Measurements from ENCODE around the gene FLOT2.
A peak's percentile ranks its signal among the peaks of the same experiment; 100 is the strongest.
"Not testable (repeated sequence)": the region's sequence is repeated elsewhere in the genome, so short reads cannot be mapped to it uniquely, and the experiment has no call there.

FLOT2 gene

GRCh38 chr17:28916302-28916934, 18.9 kb upstream of the FLOT2 start:
- peak in 1 of 2 experiments; percentile 19 for DNase-seq

DNA sequence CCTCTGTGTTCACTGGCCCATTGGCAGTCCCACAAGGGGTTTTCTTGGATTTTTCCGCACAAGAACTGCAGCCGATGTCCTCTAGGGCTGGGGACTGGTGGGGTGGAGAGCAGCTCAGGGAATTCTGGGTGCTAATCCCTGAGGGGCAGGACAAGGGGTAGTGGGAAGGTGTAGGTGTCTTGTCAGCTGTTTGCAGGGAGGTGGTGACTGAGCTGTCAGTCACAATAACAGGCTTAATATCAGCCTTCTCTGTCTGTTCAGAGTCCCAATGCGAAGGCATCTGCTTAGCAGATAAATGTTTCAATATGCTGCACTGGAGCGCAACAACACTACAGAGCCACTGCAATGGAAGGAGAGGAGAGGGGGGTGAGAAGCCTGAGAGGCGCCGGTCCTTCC, 15.4 kb upstream of the FLOT2 start:
- DNase-seq, result no peak

- no peak for DNase-seq
Observed at GRCh38 chr17:28912281-28912937, 14.9 kb upstream of the FLOT2 start.

GRCh38 chr17:28911411-28912045, 14.0 kb upstream of the FLOT2 start:
- DNase-seq, result no peak

DNA sequence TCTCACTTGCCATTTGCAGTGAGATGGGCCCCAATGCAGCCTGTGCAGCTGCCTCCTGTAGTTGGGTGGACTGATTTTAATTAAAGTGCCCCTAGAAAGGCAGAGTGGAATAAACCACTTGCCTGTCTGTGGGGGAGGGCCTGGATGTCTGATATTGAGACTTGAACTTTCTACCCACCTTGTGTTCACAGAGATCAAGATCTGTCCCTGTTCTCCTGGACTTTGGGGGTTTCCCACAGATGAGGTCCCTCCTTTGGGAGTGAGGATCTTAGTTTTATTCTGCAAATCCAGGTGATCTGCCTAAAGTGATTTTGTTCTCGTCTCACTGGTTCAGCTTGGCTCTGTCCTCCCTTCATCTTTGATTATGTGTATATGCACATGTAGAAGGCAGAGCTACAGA, 13.0 kb upstream of the FLOT2 start:
- no peak for DNase-seq

DNA sequence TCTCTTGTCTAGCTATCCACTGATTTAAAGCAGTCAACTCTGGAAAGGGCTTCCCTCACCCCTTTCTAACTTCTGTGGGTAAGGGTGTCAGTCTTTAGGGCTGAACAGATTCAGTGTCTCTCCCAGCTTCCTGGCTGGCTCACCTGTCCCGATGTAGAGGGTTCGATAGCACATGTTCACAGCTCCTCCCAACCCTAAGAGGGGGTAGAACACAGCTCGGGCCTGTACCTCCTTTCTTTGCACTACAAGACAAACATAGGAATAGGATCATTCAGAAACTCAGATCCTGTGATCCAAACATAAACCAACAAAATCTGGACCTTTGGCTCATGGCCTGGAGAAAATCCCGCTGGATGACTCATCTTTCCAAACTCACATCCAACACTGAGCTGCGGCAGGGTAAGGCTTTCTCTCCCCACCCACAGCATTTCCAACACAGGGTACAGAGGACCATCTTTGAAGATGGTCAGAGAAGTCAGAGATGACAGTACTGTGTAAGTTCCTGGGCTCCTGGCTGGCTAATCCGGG, 11.2 kb upstream of the FLOT2 start:
- DNase-seq, result no peak

GRCh38 chr17:28907709-28908475, 10.4 kb upstream of the FLOT2 start:
- DNase-seq, result no peak

- DNase-seq, result no peak
Observed at GRCh38 chr17:28906706-28907438, 9.3 kb upstream of the FLOT2 start.

- no peak for DNase-seq
Observed at GRCh38 chr17:28906276-28906675, 8.7 kb upstream of the FLOT2 start.

DNA sequence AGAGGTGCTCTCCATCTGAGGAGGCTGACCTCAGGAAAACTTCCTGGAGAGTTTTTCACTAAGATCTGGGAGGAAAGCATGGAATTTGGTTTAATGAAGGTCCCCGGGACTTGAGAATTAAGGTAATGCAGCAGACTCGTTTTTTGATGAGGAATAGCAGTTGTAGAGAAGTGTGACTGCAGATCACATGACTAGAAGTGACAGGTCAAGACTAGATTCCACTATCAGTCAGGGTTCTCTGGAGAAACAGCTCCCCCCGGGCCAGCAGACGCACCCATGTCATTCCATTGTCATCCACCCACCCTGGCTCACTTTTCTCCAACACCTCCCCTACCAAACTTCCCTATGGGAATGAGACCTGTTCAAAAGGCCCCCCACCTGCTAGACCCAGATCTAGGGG, 7.3 kb upstream of the FLOT2 start:
- no peak for DNase-seq

GRCh38 chr17:28903546-28903841, 6.0 kb upstream of the FLOT2 start:
- not testable (repeated sequence) for DNase-seq

GRCh38 chr17:28902819-28903545, 5.4 kb upstream of the FLOT2 start, which contains the start of gene DHRS13:
DHRS13 (minus strand) TSS chr17:28903079; CDS start chr17:28902944, 135 bp downstream.
- peak; percentile 89 to 90 for DNase-seq

DNA sequence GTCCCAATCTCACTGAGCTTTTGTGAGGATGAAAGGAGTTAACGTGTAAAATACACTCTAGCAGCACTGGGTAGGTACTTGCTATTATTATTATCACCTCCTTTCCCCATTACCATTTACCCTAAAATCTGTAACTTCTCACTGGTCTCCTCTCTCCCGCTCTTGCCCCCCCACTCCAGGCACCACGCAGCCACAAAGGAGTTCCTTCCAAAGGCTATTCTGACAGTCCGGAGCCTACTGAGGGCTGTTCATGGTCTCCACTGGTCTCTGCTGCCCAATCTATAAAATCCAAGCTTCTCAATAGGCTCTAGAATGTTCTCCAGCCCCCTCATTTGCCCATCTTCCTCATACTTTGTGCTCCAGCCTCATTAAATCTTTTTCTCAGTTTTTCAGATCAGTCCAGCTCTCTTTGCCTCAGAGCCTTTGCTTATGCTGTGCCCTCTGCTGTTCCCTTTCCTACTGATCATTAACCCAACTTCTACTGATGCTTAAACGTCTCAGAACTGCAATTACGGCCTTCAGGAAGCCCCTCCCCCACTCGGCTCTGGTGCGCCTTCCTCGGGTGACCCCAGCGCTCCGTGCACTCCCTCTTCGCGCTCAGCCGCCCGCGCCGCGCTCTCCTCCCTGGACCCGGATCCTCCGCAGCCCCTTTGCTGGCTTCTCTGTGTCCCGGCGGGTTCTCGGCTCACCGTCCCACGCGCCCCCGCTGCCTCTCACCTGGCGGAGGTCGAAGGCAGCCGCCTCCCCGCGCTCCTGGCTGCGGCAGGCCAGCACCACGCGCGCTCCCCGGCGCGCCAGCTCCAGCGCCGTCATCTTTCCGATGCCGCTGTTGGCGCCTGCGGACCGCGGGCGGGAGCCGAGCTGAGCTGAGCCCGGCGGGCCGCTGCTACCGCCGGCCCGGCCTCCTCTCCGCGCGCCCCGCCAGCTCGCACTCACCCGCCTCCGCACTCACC, 4.6 kb upstream of the FLOT2 start:
- peak in 1 of 2 experiments; percentile 45 for DNase-seq

- DNase-seq, result no peak
Observed at GRCh38 chr17:28900986-28901726, 3.6 kb upstream of the FLOT2 start.

DNA sequence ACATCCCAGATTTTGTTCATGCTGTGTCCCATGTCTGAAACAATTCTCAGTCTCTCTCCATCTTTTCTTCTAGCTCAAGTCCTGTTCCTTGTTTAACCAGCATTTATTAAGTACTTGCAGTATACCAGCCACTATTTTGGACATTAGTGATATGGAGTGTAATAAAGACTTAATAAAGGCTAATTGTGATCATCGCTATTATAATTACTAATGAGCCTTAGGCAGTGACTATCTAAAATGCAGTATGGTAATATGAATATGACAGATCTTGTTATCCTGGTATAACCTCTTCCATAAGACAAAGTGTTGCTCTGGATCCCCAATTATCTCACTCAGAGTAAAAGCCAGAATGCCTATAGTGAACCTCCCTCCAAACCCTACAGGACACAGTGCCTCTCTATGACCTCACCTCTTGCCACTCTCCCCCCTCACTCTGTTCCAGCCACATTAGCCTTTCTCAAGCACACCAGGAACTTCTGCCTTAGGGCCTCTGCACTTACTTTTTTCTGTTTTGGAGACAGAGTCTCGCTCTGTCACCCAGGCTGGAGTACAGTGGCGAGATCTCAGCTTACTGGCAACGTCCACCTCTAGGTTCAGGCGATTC, 1.8 kb upstream of the FLOT2 start:
- DNase-seq, result no peak

DNA sequence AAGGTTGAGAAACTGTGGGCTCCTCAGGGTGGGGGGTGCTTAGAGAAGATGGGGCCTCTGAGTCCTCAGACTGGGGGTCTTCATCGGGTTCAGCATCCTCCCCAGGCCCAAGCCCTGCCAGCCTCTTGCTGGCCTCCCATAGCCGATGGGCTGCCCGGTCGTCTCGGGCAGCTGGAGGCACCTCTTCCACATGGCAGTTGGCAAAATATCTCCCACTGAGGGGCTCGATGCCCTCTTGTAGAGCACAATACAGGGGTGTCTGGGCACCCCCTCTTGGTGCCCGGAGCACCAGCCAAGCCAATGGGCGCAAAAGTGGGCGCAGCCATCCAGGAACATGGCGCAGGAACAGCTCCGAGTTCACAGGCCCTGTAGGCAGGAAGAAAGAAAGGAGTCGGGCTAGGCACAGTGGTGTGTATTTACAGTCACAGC, 1.0 kb upstream of the FLOT2 start:
- DNase-seq, result no peak

- DNase-seq, result no peak
Observed at GRCh38 chr17:28897769-28898526, 415 bp upstream of the FLOT2 start.

GRCh38 chr17:28896491-28896883, 1.0 kb downstream of the FLOT2 start:
- DNase-seq, result no peak

All from NCI-H2081 (cell line).